Osteocyte (in vitro differentiated cells): ENCODE results near the gene FAM217B. TPM values are rescaled to one million over a fixed set of nuclear protein-coding genes. Genes with fewer than 3 reads are reported as not detected.

Experiments
- DNase-seq: peaks from one replicate; pipeline ENCODE4 v3.0.0; 2021; ENCODE audit warnings: mixed read lengths; ENCODE audit not compliant: unreplicated experiment; ENCODE audit errors: extremely low spot score
- H3K27ac Mint-ChIP-seq: one replicate; pipeline ENCODE4 v1.8.0; 2021; ENCODE audit warnings: mild to moderate bottlenecking, mixed read lengths; ENCODE audit not compliant: unreplicated experiment
- H3K27me3 Mint-ChIP-seq: one replicate; pipeline ENCODE4 v1.8.0; 2021; ENCODE audit warnings: mixed read lengths; ENCODE audit not compliant: unreplicated experiment
- H3K36me3 Mint-ChIP-seq: one replicate; pipeline ENCODE4 v1.8.0; 2021; ENCODE audit warnings: mixed read lengths; ENCODE audit not compliant: unreplicated experiment
- H3K4me1 Mint-ChIP-seq: one replicate; pipeline ENCODE4 v1.8.0; 2021; ENCODE audit warnings: mixed read lengths; ENCODE audit not compliant: unreplicated experiment
- H3K4me3 Mint-ChIP-seq: one replicate; pipeline ENCODE4 v1.8.0; 2021; ENCODE audit warnings: mild to moderate bottlenecking, moderate library complexity, mixed read lengths; ENCODE audit not compliant: unreplicated experiment
- H3K9me3 Mint-ChIP-seq: one replicate; pipeline ENCODE4 v1.8.0; 2021; ENCODE audit warnings: mixed read lengths; ENCODE audit not compliant: unreplicated experiment
- total RNA-seq: library from RNA; stranded (reverse); gene quantifications from 2 replicates; pipeline ENCODE4 v1.2.1, GENCODE V29; 2021
- TF ChIP-seq, protein P1 (sequence below): fragments of 200-600 bp; sonication (generic); IDR thresholded peaks from 2 replicates; pipeline ENCODE4 v1.5.0; 2021; ENCODE audit warnings: antibody characterized with exemption, mild to moderate bottlenecking, moderate library complexity

Gene FAM217B
- total RNA-seq, 1 donor from 2014 or later = 17.7 TPM

- H3K36me3 Mint-ChIP-seq = peaks cover 8% of the 10 kb centered on the region
- no peak overlapping the region for H3K27ac Mint-ChIP-seq
- no peak overlapping the region for H3K4me3 Mint-ChIP-seq
- no peaks in the 10 kb centered on the region for H3K27me3 Mint-ChIP-seq
- H3K4me1 Mint-ChIP-seq = peaks cover 68% of the 10 kb centered on the region
- H3K9me3 Mint-ChIP-seq = no peaks in the 10 kb centered on the region
- no peak for DNase-seq
- TF ChIP-seq, protein P1, sequence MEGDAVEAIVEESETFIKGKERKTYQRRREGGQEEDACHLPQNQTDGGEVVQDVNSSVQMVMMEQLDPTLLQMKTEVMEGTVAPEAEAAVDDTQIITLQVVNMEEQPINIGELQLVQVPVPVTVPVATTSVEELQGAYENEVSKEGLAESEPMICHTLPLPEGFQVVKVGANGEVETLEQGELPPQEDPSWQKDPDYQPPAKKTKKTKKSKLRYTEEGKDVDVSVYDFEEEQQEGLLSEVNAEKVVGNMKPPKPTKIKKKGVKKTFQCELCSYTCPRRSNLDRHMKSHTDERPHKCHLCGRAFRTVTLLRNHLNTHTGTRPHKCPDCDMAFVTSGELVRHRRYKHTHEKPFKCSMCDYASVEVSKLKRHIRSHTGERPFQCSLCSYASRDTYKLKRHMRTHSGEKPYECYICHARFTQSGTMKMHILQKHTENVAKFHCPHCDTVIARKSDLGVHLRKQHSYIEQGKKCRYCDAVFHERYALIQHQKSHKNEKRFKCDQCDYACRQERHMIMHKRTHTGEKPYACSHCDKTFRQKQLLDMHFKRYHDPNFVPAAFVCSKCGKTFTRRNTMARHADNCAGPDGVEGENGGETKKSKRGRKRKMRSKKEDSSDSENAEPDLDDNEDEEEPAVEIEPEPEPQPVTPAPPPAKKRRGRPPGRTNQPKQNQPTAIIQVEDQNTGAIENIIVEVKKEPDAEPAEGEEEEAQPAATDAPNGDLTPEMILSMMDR = no peak
These were observed 2.1 kb downstream of the FAM217B start for GRCh38 chr20:59942245-59942644.

DNA sequence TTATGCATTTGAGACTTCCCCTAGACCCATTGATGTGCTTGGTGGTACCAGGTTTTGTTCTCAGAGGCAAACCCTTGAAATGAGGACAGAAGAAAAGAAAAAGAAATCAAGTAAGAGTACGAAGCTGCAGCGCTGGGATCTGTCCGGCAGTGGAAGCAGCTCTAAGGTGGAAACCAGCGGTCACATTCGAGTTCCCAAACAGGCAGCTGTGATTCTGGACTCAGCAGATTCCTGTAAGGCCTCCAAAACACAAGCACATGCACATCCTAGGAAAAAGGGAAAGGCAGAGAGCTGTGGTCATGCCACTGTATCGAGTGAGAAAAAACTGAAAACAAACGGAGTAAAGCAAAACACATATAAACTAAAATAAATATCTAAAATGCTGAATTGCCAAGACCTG is 4.5 kb downstream of the FAM217B start:
- Mint-ChIP-seq H3K9me3 (no peaks in the 10 kb centered on the region), H3K27ac (peak overlapping the region; percentile 78), H3K4me1 (peaks cover 56% of the 10 kb centered on the region), H3K36me3 (peaks cover 11% of the 10 kb centered on the region), H3K27me3 (no peaks in the 10 kb centered on the region), H3K4me3 (peak overlapping the region; percentile 40)
- TF ChIP-seq, protein P1 = no peak
- DNase-seq = no peak

DNA sequence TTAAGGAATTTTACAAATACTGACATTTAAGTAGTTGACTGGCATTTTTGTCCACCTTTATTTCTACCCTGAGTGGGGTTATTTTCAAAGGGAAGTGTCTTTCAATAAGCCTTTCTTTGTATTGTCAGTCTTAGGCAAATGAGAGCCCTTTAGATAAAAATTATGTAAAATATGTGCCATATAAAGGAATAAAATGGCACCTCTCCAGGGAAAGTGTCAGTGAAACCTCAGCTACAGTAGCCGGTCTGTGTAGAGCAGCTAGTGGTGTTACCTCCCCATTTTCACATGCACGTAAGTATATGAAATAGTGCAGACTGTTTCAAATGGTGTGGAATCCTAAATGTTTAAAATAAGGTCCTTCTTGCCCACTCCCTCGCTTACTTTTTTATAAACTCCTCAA is 5.0 kb downstream of the FAM217B start:
- DNase-seq = no peak
- Mint-ChIP-seq H3K4me3 (peak overlapping the region; percentile 20), H3K27ac (peak overlapping the region; percentile 78), H3K36me3 (peaks cover 11% of the 10 kb centered on the region), H3K4me1 (peaks cover 54% of the 10 kb centered on the region), H3K27me3 (no peaks in the 10 kb centered on the region), H3K9me3 (no peaks in the 10 kb centered on the region)
- TF ChIP-seq, protein P1 = no peak

GRCh38 chr20:59945731-59946130 is 5.5 kb downstream of the FAM217B start:
- Mint-ChIP-seq H3K4me3 (peak overlapping the region; percentile 20), H3K4me1 (peaks cover 51% of the 10 kb centered on the region), H3K27ac (peak overlapping the region; percentile 78), H3K9me3 (no peaks in the 10 kb centered on the region), H3K36me3 (peaks cover 11% of the 10 kb centered on the region), H3K27me3 (no peaks in the 10 kb centered on the region)
- TF ChIP-seq, protein P1 = no peak
- DNase-seq = no peak

GRCh38 chr20:59947376-59947775 is 7.2 kb downstream of the FAM217B start:
- H3K27me3 Mint-ChIP-seq = no peaks in the 10 kb centered on the region
- H3K9me3 Mint-ChIP-seq = no peaks in the 10 kb centered on the region
- DNase-seq = no peak
- H3K4me1 Mint-ChIP-seq = peaks cover 41% of the 10 kb centered on the region
- TF ChIP-seq, protein P1 = no peak
- H3K36me3 Mint-ChIP-seq = peaks cover 11% of the 10 kb centered on the region
- H3K4me3 Mint-ChIP-seq = no peak overlapping the region
- no peak overlapping the region for H3K27ac Mint-ChIP-seq
